Smooth muscle cell (in vitro differentiated cells): ENCODE data around the gene IFT22. TPM values are rescaled to one million over a fixed set of nuclear protein-coding genes. Genes with fewer than 3 reads are reported as not detected.

Experiments
- DNase-seq: peaks from one replicate; lab custom pipeline; 2025; ENCODE audit not compliant: unreplicated experiment; lab: John Stamatoyannopoulos, UW
- H2AFZ ChIP-seq: fragments of 200-600 bp; sonication (generic); 2 replicates; pipeline ENCODE4 v1.6.0; 2016; ENCODE audit warnings: antibody characterized with exemption, low read depth, mild to moderate bottlenecking
- H3F3A ChIP-seq: fragments of 200-600 bp; sonication (generic); 2 replicates; pipeline ENCODE4 v1.6.0; 2017; ENCODE audit warnings: antibody characterized with exemption, low read depth
- H3K27ac ChIP-seq: fragments of 200-600 bp; sonication (generic); 2 replicates; pipeline ENCODE4 v1.5.1; 2016; ENCODE audit warnings: low read depth, mild to moderate bottlenecking
- H3K27me3 ChIP-seq: fragments of 200-600 bp; sonication (generic); 2 replicates; pipeline ENCODE4 v1.6.1; 2016; ENCODE audit warnings: low read depth, mild to moderate bottlenecking
- H3K36me3 ChIP-seq: fragments of 200-600 bp; sonication (generic); 2 replicates; pipeline ENCODE4 v1.5.1; 2016; ENCODE audit warnings: low read depth
- H3K4me1 ChIP-seq: fragments of 200-600 bp; sonication (generic); 2 replicates; pipeline ENCODE4 v1.5.1; 2016; ENCODE audit warnings: low read depth
- H3K4me2 ChIP-seq: fragments of 200-600 bp; sonication (generic); 2 replicates; pipeline ENCODE4 v1.6.0; 2016; ENCODE audit warnings: mild to moderate bottlenecking
- H3K4me3 ChIP-seq: fragments of 200-600 bp; sonication (generic); 2 replicates; pipeline ENCODE4 v1.5.1; 2016; ENCODE audit warnings: mild to moderate bottlenecking
- H3K79me2 ChIP-seq: fragments of 200-600 bp; sonication (generic); 2 replicates; pipeline ENCODE4 v1.6.0; 2016; ENCODE audit warnings: low read depth, mild to moderate bottlenecking
- H3K9ac ChIP-seq: fragments of 200-600 bp; sonication (generic); 2 replicates; pipeline ENCODE4 v1.6.0; 2016; ENCODE audit warnings: low read depth
- H3K9me3 ChIP-seq: fragments of 200-600 bp; sonication (generic); replicated peaks from 2 replicates; pipeline ENCODE4 v1.5.1; 2016; ENCODE audit warnings: low read depth
- H4K20me1 ChIP-seq: fragments of 200-600 bp; sonication (generic); 2 replicates; pipeline ENCODE4 v1.6.0; 2016; ENCODE audit warnings: low read depth
- WGBS: methylation state at CpG from one replicate; pipeline ENCODE4 v1.1.7; 2016; ENCODE audit warnings: low lambda C conversion rate; 5-methylcytosine and 5-hydroxymethylcytosine counted together
- polyA plus RNA-seq: library from polyadenylated mRNA; unstranded; fragments of >200 nt; fragmentation: Nextera tagmentation; extraction: Ambion mirVana; gene quantifications from 2 replicates; pipeline ENCODE4 v1.2.1, GENCODE V29; 2016
- total RNA-seq: library from RNA; depleted of rRNA; stranded (reverse); fragments of >200 nt; gene quantifications from 2 replicates; pipeline ENCODE4 v1.2.3, GENCODE V29; 2014
- TF ChIP-seq, protein P1 (sequence below): fragments of 200-600 bp; sonication (generic); IDR thresholded peaks from 2 replicates; pipeline ENCODE4 v1.5.1; 2017; ENCODE audit warnings: borderline replicate concordance, mild to moderate bottlenecking, antibody characterized with exemption; ENCODE audit not compliant: insufficient read depth, poor library complexity, severe bottlenecking

The IFT22 gene
- total and polyA plus RNA-seq, 2 experiments from 2014 or later = 36.8 to 51.9 TPM

DNA sequence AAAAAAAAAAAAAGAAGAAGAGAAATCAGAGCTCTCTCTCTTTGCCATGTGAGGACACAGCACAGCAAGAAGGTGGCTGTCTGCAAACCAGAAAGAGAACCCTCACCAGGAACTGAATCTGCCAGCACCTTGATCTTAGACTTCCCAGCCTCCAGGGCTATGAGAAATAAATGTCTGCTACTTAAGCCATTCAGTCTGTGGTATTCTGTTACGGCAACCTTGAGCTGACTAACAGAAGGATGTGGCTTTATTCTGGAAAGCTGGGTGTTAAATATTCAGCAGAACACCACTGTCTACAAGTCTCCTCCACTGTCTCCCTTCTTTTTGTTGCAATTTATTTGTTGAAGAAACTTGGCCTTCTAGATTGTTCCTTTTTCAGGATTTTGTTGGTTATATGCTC lies 46.1 kb upstream of the IFT22 start:
- Histone ChIP-seq H3K9me3 (no peaks in the 10 kb centered on the region), H3K4me3 (no peak overlapping the region), H3K79me2 (no peaks in the 10 kb centered on the region), H3K36me3 (no peaks in the 10 kb centered on the region), H3K4me1 (peaks cover 5% of the 10 kb centered on the region), H2AFZ (no peak overlapping the region), H3K9ac (no peak overlapping the region), H3F3A (peaks cover 6% of the 10 kb centered on the region), H3K27me3 (peaks cover 3% of the 10 kb centered on the region), H3K27ac (peak overlapping the region; percentile 10), H4K20me1 (no peaks in the 10 kb centered on the region), H3K4me2 (no peak overlapping the region)
- WGBS = 35% methylated on average over 1 of the region's 1 CpG
- TF ChIP-seq, protein P1, sequence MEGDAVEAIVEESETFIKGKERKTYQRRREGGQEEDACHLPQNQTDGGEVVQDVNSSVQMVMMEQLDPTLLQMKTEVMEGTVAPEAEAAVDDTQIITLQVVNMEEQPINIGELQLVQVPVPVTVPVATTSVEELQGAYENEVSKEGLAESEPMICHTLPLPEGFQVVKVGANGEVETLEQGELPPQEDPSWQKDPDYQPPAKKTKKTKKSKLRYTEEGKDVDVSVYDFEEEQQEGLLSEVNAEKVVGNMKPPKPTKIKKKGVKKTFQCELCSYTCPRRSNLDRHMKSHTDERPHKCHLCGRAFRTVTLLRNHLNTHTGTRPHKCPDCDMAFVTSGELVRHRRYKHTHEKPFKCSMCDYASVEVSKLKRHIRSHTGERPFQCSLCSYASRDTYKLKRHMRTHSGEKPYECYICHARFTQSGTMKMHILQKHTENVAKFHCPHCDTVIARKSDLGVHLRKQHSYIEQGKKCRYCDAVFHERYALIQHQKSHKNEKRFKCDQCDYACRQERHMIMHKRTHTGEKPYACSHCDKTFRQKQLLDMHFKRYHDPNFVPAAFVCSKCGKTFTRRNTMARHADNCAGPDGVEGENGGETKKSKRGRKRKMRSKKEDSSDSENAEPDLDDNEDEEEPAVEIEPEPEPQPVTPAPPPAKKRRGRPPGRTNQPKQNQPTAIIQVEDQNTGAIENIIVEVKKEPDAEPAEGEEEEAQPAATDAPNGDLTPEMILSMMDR = no peak
- DNase-seq = no peak

DNA sequence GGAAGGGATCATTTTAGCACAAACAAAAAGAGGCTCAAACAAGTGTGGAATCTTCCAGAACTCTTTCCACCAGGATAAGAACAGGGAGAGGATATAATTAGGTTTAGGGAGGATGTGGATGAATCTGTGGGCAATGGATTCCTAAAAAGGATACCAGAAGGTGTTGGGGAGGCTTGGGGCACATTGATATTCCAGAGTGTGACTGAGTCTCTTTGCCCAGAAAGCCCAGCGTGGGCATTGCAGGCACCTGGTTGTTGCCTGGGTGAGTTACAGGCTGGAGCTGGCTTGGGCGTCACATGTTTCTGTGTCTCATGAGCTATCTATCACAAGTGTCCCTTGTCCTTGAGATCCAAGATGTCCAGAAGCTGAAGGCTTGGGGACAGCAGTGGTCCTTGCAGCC lies 44.3 kb upstream of the IFT22 start:
- TF ChIP-seq, protein P1 = no peak
- Histone ChIP-seq H3K27me3 (peaks cover 8% of the 10 kb centered on the region), H2AFZ (no peak overlapping the region), H3K36me3 (no peaks in the 10 kb centered on the region), H3F3A (peaks cover 6% of the 10 kb centered on the region), H3K4me3 (no peak overlapping the region), H4K20me1 (no peaks in the 10 kb centered on the region), H3K9ac (no peak overlapping the region), H3K9me3 (no peaks in the 10 kb centered on the region), H3K27ac (no peak overlapping the region), H3K4me2 (no peak overlapping the region), H3K79me2 (no peaks in the 10 kb centered on the region), H3K4me1 (peaks cover 5% of the 10 kb centered on the region)
- WGBS = 93% methylated on average over 2 of the region's 2 CpGs
- no peak for DNase-seq

DNA sequence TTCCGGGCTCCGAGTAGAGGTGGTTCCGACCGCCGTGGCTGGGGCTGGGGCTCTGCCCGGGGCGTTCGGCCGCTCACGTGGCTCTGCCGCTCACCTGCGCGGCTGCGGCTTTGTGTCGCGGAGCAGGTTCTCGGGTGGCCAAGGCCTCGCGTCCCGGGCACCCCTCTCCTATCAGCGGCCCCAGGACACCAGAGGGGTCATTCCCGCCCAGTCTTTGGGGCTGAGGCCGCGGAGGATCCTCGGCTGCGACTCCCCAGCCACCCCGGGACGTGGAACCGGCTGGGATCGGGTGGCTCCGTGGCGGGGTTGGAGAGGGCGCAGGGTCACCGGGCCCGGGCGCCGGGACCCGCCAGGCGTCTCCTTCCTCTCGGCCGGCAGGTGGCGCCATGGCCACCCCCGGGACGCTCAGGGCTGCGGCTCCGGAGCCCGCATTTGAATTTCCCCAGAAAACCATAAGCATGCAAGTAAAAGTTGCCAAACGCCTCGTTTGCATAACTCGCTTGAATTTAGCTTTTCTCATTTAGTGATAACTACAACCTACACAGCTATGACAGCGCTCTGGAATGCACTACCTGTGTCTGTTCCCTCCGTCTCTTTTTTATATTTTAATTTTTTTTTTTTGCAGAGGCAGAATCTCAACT lies 42.2 kb upstream of the IFT22 start:
- no peaks in the 10 kb centered on the region for H3K36me3 ChIP-seq
- H2AFZ ChIP-seq = peak overlapping the region; percentile 97
- DNase-seq = peak; percentile 33
- TF ChIP-seq, protein P1 = peak; percentile 87
- H3K4me3 ChIP-seq = peak overlapping the region; percentile 77
- peak overlapping the region; percentile 70 for H3K27ac ChIP-seq
- 2% methylated on average over 51 of the region's 52 CpGs for WGBS
- H4K20me1 ChIP-seq = no peaks in the 10 kb centered on the region
- peak overlapping the region; percentile 97 for H3K4me2 ChIP-seq
- peaks cover 8% of the 10 kb centered on the region for H3K27me3 ChIP-seq
- H3K4me1 ChIP-seq = peaks cover 5% of the 10 kb centered on the region
- peaks cover 6% of the 10 kb centered on the region for H3F3A ChIP-seq
- no peaks in the 10 kb centered on the region for H3K9me3 ChIP-seq
- H3K79me2 ChIP-seq = no peaks in the 10 kb centered on the region
- H3K9ac ChIP-seq = peak overlapping the region; percentile 43

DNA sequence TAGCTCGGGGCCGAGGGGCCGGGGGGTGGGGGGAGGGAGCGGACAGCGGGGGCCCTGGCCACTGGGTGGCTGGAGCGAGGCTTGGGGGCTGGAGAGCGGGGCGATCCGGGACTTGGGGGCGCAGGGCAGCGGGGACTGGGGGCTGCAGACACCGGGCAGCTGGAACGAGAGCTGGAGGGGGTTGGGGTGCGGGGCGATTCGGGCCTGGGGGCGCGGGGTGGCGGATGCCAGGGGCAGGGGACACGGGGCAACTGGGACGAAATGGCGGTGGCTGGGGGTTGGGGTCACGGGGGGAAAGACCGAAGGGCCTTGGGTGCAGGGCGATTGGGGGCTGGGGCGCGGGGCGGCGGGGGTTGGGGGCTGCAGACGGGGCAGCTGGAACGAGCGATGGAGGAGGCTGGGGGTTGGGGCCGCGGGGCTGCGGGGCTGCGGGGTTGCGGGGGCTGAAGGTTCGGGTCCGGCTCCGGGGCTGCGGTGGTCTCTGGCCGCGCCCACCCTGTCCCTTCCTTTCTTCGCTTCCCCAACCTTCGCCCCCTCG lies 41.7 kb upstream of the IFT22 start:
- Histone ChIP-seq H3K4me1 (peaks cover 5% of the 10 kb centered on the region), H2AFZ (peak overlapping the region; percentile 97)

More for the DNA sequence above, 41.7 kb upstream of the IFT22 start:
- Histone ChIP-seq H3K9ac (peak overlapping the region; percentile 43), H3K27me3 (peaks cover 8% of the 10 kb centered on the region), H3K36me3 (no peaks in the 10 kb centered on the region), H3K9me3 (no peaks in the 10 kb centered on the region), H3K79me2 (no peaks in the 10 kb centered on the region), H3F3A (peaks cover 6% of the 10 kb centered on the region), H3K27ac (no peak overlapping the region), H4K20me1 (no peaks in the 10 kb centered on the region), H3K4me3 (peak overlapping the region; percentile 77), H3K4me2 (peak overlapping the region; percentile 97)
- 3% methylated on average over 7 of the region's 46 CpGs for WGBS
- TF ChIP-seq, protein P1 = no peak
- DNase-seq = no peak
